Renal pelvis (tissue), 4 donors: ENCODE measurements around the gene CD46. TPM values are rescaled to one million over a fixed set of nuclear protein-coding genes. Genes with fewer than 3 reads are reported as not detected.

Experiments
- DNase-seq: peaks from one replicate; pipeline ENCODE4 v3.0.0-alpha.2; 2013
- polyA plus RNA-seq, 3 donors: library from polyadenylated mRNA; unstranded; fragments of 120-200 nt; gene quantifications; one replicate each; pipeline ENCODE4 v1.2.1, GENCODE V29; 2013; ENCODE audit not compliant: insufficient read length in 3 of 3

CD46 gene
- polyA plus RNA-seq, 3 donors = 287 to 333 (median 299) TPM

GRCh38 chr1:207842506-207842905 lies 90.7 kb downstream of the CD46 start:
- DNase-seq = no peak

DNA sequence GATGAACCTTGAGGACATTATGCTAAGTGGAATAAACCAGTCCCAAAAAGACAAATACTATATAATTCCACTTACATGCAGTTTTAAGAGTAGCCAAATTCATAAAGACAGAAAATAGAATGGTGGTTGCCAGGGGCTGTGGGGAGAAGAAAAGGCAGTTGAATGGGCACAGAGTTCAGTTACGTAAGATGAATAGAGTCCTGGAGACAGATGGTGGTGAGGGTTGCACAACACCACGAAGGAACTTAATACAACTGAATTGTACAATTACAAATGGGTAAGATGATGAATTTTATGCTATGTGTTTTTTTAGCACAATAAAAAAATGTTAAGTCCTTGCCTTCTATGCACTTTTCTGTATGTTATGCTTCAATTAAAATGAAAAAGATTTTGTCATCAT lies 92.5 kb downstream of the CD46 start:
- DNase-seq = no peak

Other genes with a start within 250 kb of the CD46 start
- gene CR1L, start 106.9 kb upstream of the CD46 start, polyA plus RNA-seq = 1 to 10 TPM in 2 of 3 donors, under 1 TPM in 1; 0.78 to 2.2 (median 2.0) TPM
- 100 to 1,000 TPM in 1 of 3 donors, 10 to 100 TPM in 2; 87.1 to 108 (median 90.6) TPM for gene CD34, start 159.1 kb downstream of the CD46 start, polyA plus RNA-seq